Gastroesophageal sphincter (tissue), 3 donors: ENCODE measurements around the gene SPATA16.

Source experiments
- POLR2AphosphoS5 ChIP-seq: sonication (generic); formaldehyde crosslinking; IDR thresholded peaks from one replicate; pipeline ENCODE4 v1.6.1; 2017; ENCODE audit warnings: antibody characterized with exemption
- TF ChIP-seq, protein P1 (sequence below), 4 experiments: fragments of 200-600 bp in 2 of 4; fragments of 450-650 bp in 2 of 4; sonication (generic) in 1 of 4; IDR thresholded peaks; one replicate each; pipeline ENCODE4 v1.5.1; 2017 to 2019; ENCODE audit warnings: antibody characterized with exemption in 4 of 4, mild to moderate bottlenecking in 2 of 4, moderate library complexity in 2 of 4

DNA sequence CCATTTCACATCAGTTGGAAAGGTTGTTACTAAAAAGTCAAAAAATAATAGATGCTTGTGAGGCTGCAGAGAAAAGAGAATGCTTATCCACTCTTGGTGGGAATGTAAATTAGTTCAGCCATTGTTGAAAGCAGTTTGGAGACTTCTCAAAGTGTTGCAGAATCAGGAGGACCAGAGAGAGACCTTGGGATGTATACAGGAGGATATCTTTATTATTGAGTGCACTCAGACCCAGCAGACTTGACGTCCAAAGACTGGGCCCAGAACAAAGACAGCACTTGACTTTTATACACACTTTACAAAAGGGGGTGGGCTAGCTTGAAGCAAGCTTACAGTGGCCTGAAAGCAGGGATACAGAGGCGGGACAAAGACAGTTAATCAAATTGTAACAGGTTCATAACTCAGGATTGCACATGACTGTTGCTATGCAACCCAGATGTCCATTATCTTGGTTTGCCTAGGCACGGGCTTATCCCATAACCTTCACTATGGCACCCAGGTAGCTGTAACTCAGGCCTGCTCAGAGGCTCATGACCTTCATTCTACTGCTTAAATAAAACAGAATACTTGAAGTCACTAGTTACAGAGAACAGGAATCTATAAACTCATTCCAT, 127.7 kb downstream of the SPATA16 start:
- TF ChIP-seq, protein P1, sequence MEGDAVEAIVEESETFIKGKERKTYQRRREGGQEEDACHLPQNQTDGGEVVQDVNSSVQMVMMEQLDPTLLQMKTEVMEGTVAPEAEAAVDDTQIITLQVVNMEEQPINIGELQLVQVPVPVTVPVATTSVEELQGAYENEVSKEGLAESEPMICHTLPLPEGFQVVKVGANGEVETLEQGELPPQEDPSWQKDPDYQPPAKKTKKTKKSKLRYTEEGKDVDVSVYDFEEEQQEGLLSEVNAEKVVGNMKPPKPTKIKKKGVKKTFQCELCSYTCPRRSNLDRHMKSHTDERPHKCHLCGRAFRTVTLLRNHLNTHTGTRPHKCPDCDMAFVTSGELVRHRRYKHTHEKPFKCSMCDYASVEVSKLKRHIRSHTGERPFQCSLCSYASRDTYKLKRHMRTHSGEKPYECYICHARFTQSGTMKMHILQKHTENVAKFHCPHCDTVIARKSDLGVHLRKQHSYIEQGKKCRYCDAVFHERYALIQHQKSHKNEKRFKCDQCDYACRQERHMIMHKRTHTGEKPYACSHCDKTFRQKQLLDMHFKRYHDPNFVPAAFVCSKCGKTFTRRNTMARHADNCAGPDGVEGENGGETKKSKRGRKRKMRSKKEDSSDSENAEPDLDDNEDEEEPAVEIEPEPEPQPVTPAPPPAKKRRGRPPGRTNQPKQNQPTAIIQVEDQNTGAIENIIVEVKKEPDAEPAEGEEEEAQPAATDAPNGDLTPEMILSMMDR (IDR thresholded peaks at IDR 0.05) = no peak
- no peak for TF ChIP-seq POLR2AphosphoS5
